HUDEP-2 (cell line): ENCODE data around the gene TADA3.

ENCODE experiments used
- DNase-seq, 76 experiments: peaks; one replicate each; lab custom pipeline; 2025; ENCODE audit not compliant: unreplicated experiment in 76 of 76; lab: John Stamatoyannopoulos, UW

TADA3 gene

DNA sequence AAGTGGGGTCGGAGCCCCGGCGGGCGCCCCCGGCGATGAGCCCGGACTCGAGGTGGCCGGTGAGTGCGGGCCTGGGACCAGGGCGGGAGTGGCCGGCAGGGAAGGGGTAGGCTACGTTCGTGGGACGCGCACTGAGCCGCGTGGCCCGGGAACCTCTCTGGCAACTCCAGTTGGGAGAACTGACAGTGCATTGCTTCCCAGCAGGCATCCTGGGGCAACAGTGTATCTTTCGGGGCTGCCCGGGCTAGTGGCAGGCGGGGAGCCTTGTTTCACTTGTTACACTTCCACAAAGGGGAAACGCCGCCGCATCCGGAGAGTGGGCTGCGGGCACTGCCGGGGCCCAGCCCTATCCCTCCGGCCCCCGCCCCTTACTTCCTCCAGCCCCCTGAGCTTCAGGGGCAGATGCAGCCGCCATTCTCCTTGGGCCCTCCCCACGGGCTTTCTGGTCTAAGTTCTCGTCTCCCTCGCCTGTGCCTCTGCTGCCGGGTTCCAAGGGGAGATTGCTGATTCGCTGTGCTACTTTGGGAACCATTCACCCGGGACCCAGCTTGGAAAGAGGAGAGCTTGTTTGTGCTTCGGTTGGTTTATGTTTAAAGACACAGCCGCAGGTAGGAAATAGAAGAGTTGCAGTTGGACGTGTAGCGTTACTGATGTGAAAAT lies 60.1 kb downstream of the TADA3 start:
- DNase-seq = peak in 2 of 76 experiments; percentile 12 to 13

DNA sequence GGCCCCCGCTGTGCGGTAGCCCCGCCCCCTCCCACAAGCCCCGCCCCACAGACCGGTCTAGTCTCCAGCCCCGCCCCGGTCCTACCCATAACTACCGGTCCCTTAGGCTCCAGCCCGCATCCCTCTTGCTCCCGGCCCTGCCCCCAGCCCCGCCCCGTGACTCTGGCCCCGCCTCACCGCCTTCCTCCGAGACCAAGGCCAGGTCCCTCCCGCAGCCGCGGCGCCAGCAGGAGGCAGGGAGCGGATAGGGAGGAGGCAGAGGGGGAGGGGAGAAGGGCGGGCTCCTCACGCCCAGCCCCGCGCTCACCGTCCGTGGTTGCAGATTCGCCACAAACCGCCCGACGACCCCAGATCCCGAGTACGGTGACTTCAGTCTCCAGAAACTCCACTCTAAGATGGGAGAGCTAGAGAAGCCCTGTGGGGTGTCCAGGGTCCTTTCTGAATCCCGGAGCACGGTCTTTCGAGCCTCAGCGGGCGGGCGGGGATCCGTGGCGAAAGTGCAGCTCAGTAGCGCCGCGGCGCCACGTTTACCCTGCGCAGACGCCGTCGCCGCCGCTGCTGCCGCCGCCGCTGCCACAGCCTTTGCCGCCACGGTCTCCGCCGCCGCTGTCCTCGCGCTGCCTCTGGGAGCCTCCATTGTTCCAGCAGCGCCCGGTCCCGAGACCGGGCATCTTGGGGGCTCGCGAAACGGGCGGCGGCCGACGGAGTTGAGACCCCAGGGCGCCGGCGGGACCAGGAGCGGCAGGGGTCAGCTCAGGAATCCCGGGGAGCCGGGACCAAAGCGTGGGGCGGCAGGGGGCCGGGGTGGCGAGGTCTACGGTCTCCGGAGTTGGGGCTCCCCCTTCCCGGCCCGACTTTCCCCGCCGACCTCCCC lies 60.8 kb downstream of the TADA3 start, which contains the start of gene BRPF1:
Gene BRPF1, plus strand, starts transcription at position 530 of the 874 bp plus-strand sequence. CDS start 2,406 bp downstream, outside the sequence.
- peak; percentile 65 to 99 (median 98) for DNase-seq

DNA sequence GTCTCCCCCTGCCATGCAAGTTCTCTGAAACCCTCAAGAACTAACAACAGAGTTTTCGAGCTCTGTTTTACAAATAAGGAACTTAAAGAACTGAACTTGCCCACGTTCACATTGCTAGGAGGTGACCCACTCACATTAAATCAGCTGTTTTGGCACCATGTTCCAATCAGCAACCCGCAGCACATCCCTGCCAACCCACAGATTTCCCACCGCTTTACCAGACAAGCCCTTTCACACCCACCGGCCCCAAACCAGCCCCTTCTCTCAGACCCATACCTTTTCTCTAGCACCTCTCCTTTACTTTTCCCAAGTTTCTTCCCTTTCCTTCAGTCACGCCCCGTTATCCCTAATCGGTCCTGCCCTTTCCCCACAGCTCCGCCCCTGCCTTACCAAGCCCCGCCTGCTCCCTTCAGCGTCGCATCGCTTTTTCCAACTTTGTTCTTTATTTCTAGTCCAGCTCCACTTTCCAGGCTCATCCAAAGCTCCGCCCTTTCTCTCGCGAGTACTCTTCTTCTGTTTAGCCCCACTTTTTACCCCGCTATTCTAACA lies 61.5 kb downstream of the TADA3 start:
- DNase-seq = peak in 6 of 76 experiments; percentile 49 to 72 (median 65)
